Spleen (tissue), 11 donors: Measurements from ENCODE around the gene ANP32A. TPM values are rescaled to one million over a fixed set of nuclear protein-coding genes. Genes with fewer than 3 reads are reported as not detected.
"Not testable (repeated sequence)": the region's sequence is repeated elsewhere in the genome, so short reads cannot be mapped to it uniquely, and the experiment has no call there.

Source experiments
- DNase-seq: peaks from one replicate; pipeline ENCODE4 v3.0.0-alpha.2; 2020
- H3K27ac ChIP-seq, 8 donors: fragments of 200-600 bp; sonication (generic) in 7 of 8; 1 replicate in 4 of 8; 2 replicates in 4 of 8; pipeline versions ENCODE4 v1.5.0 to v1.8.0; 2016 to 2021; ENCODE audit warnings: inconsistent platforms in 4 of 8, mild to moderate bottlenecking in 4 of 8, moderate library complexity in 1 of 8
- H3K27me3 ChIP-seq, 7 donors: fragments of 200-600 bp; sonication (generic) in 6 of 7; replicated peaks in 1 of 7; 1 replicate in 4 of 7; 2 replicates in 3 of 7; pipeline versions ENCODE4 v1.5.0 to v1.8.0; 2016 to 2021; ENCODE audit warnings: inconsistent platforms in 3 of 7, mild to moderate bottlenecking in 1 of 7
- H3K36me3 ChIP-seq, 6 donors: fragments of 200-600 bp; sonication (generic) in 5 of 6; 1 replicate in 4 of 6; 2 replicates in 2 of 6; pipeline versions ENCODE4 v1.5.0 to v1.8.0; 2016 to 2021; ENCODE audit warnings: inconsistent platforms in 2 of 6
- H3K4me1 ChIP-seq, 6 donors: fragments of 200-600 bp; sonication (generic) in 5 of 6; 1 replicate in 3 of 6; 2 replicates in 3 of 6; pipeline versions ENCODE4 v1.5.0 to v1.8.0; 2016 to 2021; ENCODE audit warnings: inconsistent platforms in 3 of 6
- H3K4me3 ChIP-seq, 8 donors: fragments of 200-600 bp; sonication (generic) in 7 of 8; 1 replicate in 4 of 8; 2 replicates in 4 of 8; pipeline versions ENCODE4 v1.5.0 to v1.8.0; 2016 to 2021; ENCODE audit warnings: inconsistent platforms in 4 of 8, mild to moderate bottlenecking in 4 of 8, moderate library complexity in 2 of 8
- H3K9me3 ChIP-seq, 8 donors: fragments of 200-600 bp; sonication (generic) in 7 of 8; 1 replicate in 4 of 8; 2 replicates in 4 of 8; pipeline versions ENCODE4 v1.5.0 to v1.8.0; 2016 to 2021; ENCODE audit warnings: inconsistent platforms in 4 of 8
- CTCF ChIP-seq, 11 experiments: fragments of 200-600 bp in 7 of 11; fragments of 450-650 bp in 4 of 11; sonication (generic) in 4 of 11; IDR thresholded peaks in 8 of 11; conservative IDR thresholded peaks in 3 of 11; 1 replicate in 7 of 11; 2 replicates in 4 of 11; pipeline versions ENCODE4 v1.4.0 to v1.8.0; 2016 to 2021; ENCODE audit warnings: antibody characterized with exemption in 11 of 11, inconsistent platforms in 4 of 11, mild to moderate bottlenecking in 1 of 11
- POLR2A ChIP-seq, 3 donors: fragments of 450-650 bp; IDR thresholded peaks; one replicate each; pipeline ENCODE4 v1.5.1; 2017; ENCODE audit warnings: antibody characterized with exemption in 3 of 3, mild to moderate bottlenecking in 1 of 3
- POLR2AphosphoS5 ChIP-seq, 3 donors: sonication (generic); formaldehyde crosslinking; IDR thresholded peaks; one replicate each; pipeline ENCODE4 v1.5.1; 2017; ENCODE audit warnings: antibody characterized with exemption in 3 of 3
- WGBS, 5 donors: extraction: QIAGEN DNeasy Blood & Tissue Kit in 3 of 5; methylation state at CpG; one replicate each; pipeline versions ENCODE4 v1.1.5 to v1.1.7; 2013 to 2018; 5-methylcytosine and 5-hydroxymethylcytosine counted together
- intact Hi-C: fragments of 100-400 bp; cut with DNase I; formaldehyde crosslinking; loops from one replicate; pipeline ENCODE4 v1.15.0; 2023; ENCODE audit warnings: low total_unique reads
- polyA plus RNA-seq, 3 donors: library from polyadenylated mRNA; stranded (reverse); fragments of 200-250 nt; gene quantifications; one replicate each; pipeline ENCODE4 v1.2.1, GENCODE V29; 2013
- total RNA-seq, 7 donors: library from RNA; depleted of rRNA in 3 of 7; stranded (reverse); fragments of >200 nt in 3 of 7; fragmentation: NEBNext Ultra II Directional in 4 of 7; extraction: Animal tissue kit (Norgen Biotek cat#: 25700) in 4 of 7; gene quantifications; one replicate each; pipeline versions ENCODE4 v1.1.0 to v1.2.1, GENCODE V29; 2016 to 2021
- donor health status: healthy with polysubstance abuse.
- donor health status: DM: no; HTN: no; CAD: no; lungs with moderate emphysema.
- donor health status: DM: no; HTN: no; CAD: no.
- donor health status: Bipolar disorder and iron deficiency.
- donor health status: healthy.
- donor health status: DM: no; HTN: no; CAD: no.
- donor health status: DM: yes; HTN: yes; CAD: no.

The ANP32A gene
- total and polyA plus RNA-seq, 10 donors, result 58.6 to 163 (median 102) TPM

- TF ChIP-seq POLR2AphosphoS5 (IDR thresholded peaks at IDR 0.05) (no peak), CTCF (IDR thresholded peaks at IDR 0.05 in 8 of 11, conservative IDR thresholded peaks at IDR 0.05 in 3 of 11) (no peak), POLR2A (IDR thresholded peaks at IDR 0.05) (no peak)
- Histone ChIP-seq H3K4me3 (no peak overlapping the region), H3K9me3 (no peaks in the 10 kb centered on the region), H3K27me3 (no peaks in the 10 kb centered on the region), H3K4me1 (no peaks in the 10 kb centered on the region), H3K27ac (no peak overlapping the region), H3K36me3 (no peaks in the 10 kb centered on the region)
- intact Hi-C loops, result no loop called here
- 69 to 82% (median 74%) methylated on average over 4 of the region's 4 CpGs for WGBS, 5 donors
- DNase-seq, result no peak
Measured at GRCh38 chr15:68767833-68768232, 52.9 kb downstream of the ANP32A start.

- no peaks in the 10 kb centered on the region for H3K9me3 ChIP-seq
- intact Hi-C loops, result no loop called here
- H3K4me3 ChIP-seq, result no peak overlapping the region
- H3K27me3 ChIP-seq, result no peaks in the 10 kb centered on the region
- TF ChIP-seq CTCF (IDR thresholded peaks at IDR 0.05 in 8 of 11, conservative IDR thresholded peaks at IDR 0.05 in 3 of 11) (no peak), POLR2AphosphoS5 (IDR thresholded peaks at IDR 0.05) (no peak), POLR2A (IDR thresholded peaks at IDR 0.05) (no peak)
- no peak overlapping the region for H3K27ac ChIP-seq
- no peaks in the 10 kb centered on the region for H3K36me3 ChIP-seq
- DNase-seq, result no peak
- no peaks in the 10 kb centered on the region for H3K4me1 ChIP-seq
- 73 to 84% (median 78%) methylated on average over 11 of the region's 11 CpGs for WGBS, 5 donors
Measured at GRCh38 chr15:68765602-68766368, 54.9 kb downstream of the ANP32A start.

GRCh38 chr15:68764090-68764489 is 56.6 kb downstream of the ANP32A start:
- DNase-seq, result no peak
- WGBS, 5 donors, result 55 to 88% (median 76%) methylated on average over 1 of the region's 1 CpG
- intact Hi-C loops, result no loop called here
- no peaks in the 10 kb centered on the region for H3K9me3 ChIP-seq
- no peaks in the 10 kb centered on the region for H3K4me1 ChIP-seq
- H3K27ac ChIP-seq, result no peak overlapping the region
- no peak for TF ChIP-seq POLR2A (IDR thresholded peaks at IDR 0.05)
- no peak for TF ChIP-seq POLR2AphosphoS5 (IDR thresholded peaks at IDR 0.05)
- no peak for TF ChIP-seq CTCF (IDR thresholded peaks at IDR 0.05 in 8 of 11, conservative IDR thresholded peaks at IDR 0.05 in 3 of 11)
- H3K27me3 ChIP-seq, result no peaks in the 10 kb centered on the region
- no peaks in the 10 kb centered on the region for H3K36me3 ChIP-seq
- no peak overlapping the region for H3K4me3 ChIP-seq

GRCh38 chr15:68763063-68763462 is 57.6 kb downstream of the ANP32A start:
- Histone ChIP-seq H3K27ac (no peak overlapping the region), H3K4me1 (no peaks in the 10 kb centered on the region), H3K36me3 (no peaks in the 10 kb centered on the region), H3K27me3 (peaks cover 0 to 5% (median 0%) of the 10 kb centered on the region in 7 donors), H3K4me3 (no peak overlapping the region), H3K9me3 (no peaks in the 10 kb centered on the region)
- intact Hi-C loops, result no loop called here
- no peak for TF ChIP-seq CTCF (IDR thresholded peaks at IDR 0.05 in 8 of 11, conservative IDR thresholded peaks at IDR 0.05 in 3 of 11)
- TF ChIP-seq POLR2A (IDR thresholded peaks at IDR 0.05), result no peak
- no peak for TF ChIP-seq POLR2AphosphoS5 (IDR thresholded peaks at IDR 0.05)
- WGBS, 5 donors, result 80 to 94% (median 89%) methylated on average over 4 of the region's 4 CpGs
- no peak for DNase-seq

- H3K27ac ChIP-seq, H3K27me3 ChIP-seq, H3K4me3 ChIP-seq, DNase-seq, H3K9me3 ChIP-seq, intact Hi-C loops, H3K36me3 ChIP-seq: not testable (repeated sequence)
- 91 to 98% (median 95%) methylated on average over 1 of the region's 1 CpG for WGBS, 5 donors
- peaks cover 0 to 10% (median 0%) of the 10 kb centered on the region in 6 donors for H3K4me1 ChIP-seq
Measured at GRCh38 chr15:68759982-68760579, 60.6 kb downstream of the ANP32A start.
